HepG2 (cell line): ENCODE data around the gene KIF25. TPM values are rescaled to one million over a fixed set of nuclear protein-coding genes. Genes with fewer than 3 reads are reported as not detected.

Source experiments
- ATF1 ChIP-seq: IDR thresholded peaks from 2 replicates; pipeline ENCODE4 v1.6.1; 2016; ENCODE audit warnings: mild to moderate bottlenecking, control low read depth
- ATF7 ChIP-seq, 2 experiments: fragments of 450-650 bp in 1 of 2; sonication (generic) in 1 of 2; formaldehyde crosslinking in 1 of 2; IDR thresholded peaks; 2 replicates each; pipeline versions ENCODE4 v1.4.0 to v1.6.1; 2016 to 2020; ENCODE audit warnings: antibody characterized with exemption in 1 of 2, mild to moderate bottlenecking in 1 of 2, missing genetic modification reagents in 1 of 2
- EHMT2 ChIP-seq: fragments of 200-600 bp; sonication (generic); IDR thresholded peaks from 2 replicates; pipeline ENCODE4 v1.7.0; 2017; ENCODE audit warnings: antibody characterized with exemption, low read depth, low read length, borderline replicate concordance
- EP300 ChIP-seq, 3 experiments: sonication (generic) in 1 of 3; formaldehyde crosslinking in 1 of 3; IDR thresholded peaks; 2 replicates each; pipeline versions ENCODE4 v1.5.1 to v1.6.1; 2011 to 2020; ENCODE audit warnings: low read depth in 2 of 3, low read length in 2 of 3, borderline replicate concordance in 1 of 3, improper control_type of control experiment in 1 of 3, mild to moderate bottlenecking in 1 of 3, missing genetic modification reagents in 1 of 3, moderate library complexity in 1 of 3
- HOXD1 ChIP-seq: sonication (generic); formaldehyde crosslinking; IDR thresholded peaks from 2 replicates; pipeline ENCODE4 v1.5.0; 2020; ENCODE audit warnings: missing genetic modification reagents
- MEIS1 ChIP-seq: sonication (generic); formaldehyde crosslinking; IDR thresholded peaks from 2 replicates; pipeline ENCODE4 v1.9.0; 2021; ENCODE audit warnings: mild to moderate bottlenecking, missing genetic modification reagents, moderate library complexity, borderline replicate concordance
- NFKBIZ ChIP-seq: IDR thresholded peaks from 2 replicates; pipeline ENCODE4 v1.6.1; 2018; ENCODE audit warnings: missing genetic modification reagents, missing compliant biosample characterization
- RAD21 ChIP-seq: fragments of 450-650 bp; formaldehyde crosslinking; IDR thresholded peaks from 2 replicates; pipeline ENCODE4 v1.5.0; 2020; ENCODE audit warnings: mild to moderate bottlenecking
- RBFOX2 ChIP-seq: fragments of 200-400 bp; formaldehyde crosslinking; IDR thresholded peaks from 2 replicates; pipeline ENCODE4 v1.6.1; 2017; ENCODE audit warnings: low read depth, mild to moderate bottlenecking, low read length
- RFXAP ChIP-seq: sonication (generic); formaldehyde crosslinking; IDR thresholded peaks from 2 replicates; pipeline ENCODE4 v1.4.0; 2020; ENCODE audit warnings: missing genetic modification reagents, borderline replicate concordance
- ZFX ChIP-seq: sonication (generic); formaldehyde crosslinking; IDR thresholded peaks from 2 replicates; pipeline ENCODE4 v1.4.0; 2020; ENCODE audit warnings: mild to moderate bottlenecking, low read depth, missing genetic modification reagents, moderate library complexity
- ZNF224 ChIP-seq: sonication (generic); formaldehyde crosslinking; IDR thresholded peaks from 2 replicates; pipeline ENCODE4 v1.5.0; 2020; ENCODE audit warnings: mild to moderate bottlenecking, missing genetic modification reagents
- ZNF557 ChIP-seq: sonication (generic); formaldehyde crosslinking; IDR thresholded peaks from 2 replicates; pipeline ENCODE4 v1.4.0; 2020; ENCODE audit warnings: missing genetic modification reagents
- ZNF652 ChIP-seq: IDR thresholded peaks from 2 replicates; pipeline ENCODE4 v1.6.1; 2016; ENCODE audit warnings: low read depth, borderline replicate concordance
- ZNF670 ChIP-seq: sonication (generic); formaldehyde crosslinking; IDR thresholded peaks from 2 replicates; pipeline ENCODE4 v1.8.0; 2022; ENCODE audit warnings: mild to moderate bottlenecking, missing genetic modification reagents, borderline replicate concordance
- ZNF672 ChIP-seq: sonication (generic); formaldehyde crosslinking; IDR thresholded peaks from 2 replicates; pipeline ENCODE4 v1.8.1; 2022; ENCODE audit warnings: missing genetic modification reagents
- ZNF747 ChIP-seq: sonication (generic); formaldehyde crosslinking; IDR thresholded peaks from 2 replicates; pipeline ENCODE4 v1.8.1; 2023; ENCODE audit warnings: missing genetic modification reagents, mild to moderate bottlenecking, borderline replicate concordance
- ZNF75D ChIP-seq: sonication (generic); formaldehyde crosslinking; IDR thresholded peaks from 2 replicates; pipeline ENCODE4 v1.8.1; 2023; ENCODE audit warnings: missing genetic modification reagents, mild to moderate bottlenecking, borderline replicate concordance
- ZNF777 ChIP-seq: sonication (generic); formaldehyde crosslinking; IDR thresholded peaks from 2 replicates; pipeline ENCODE4 v1.4.0; 2020; ENCODE audit warnings: missing genetic modification reagents
- polyA plus RNA-seq, 8 experiments: library from polyadenylated mRNA; depleted of rRNA in 3 of 8; stranded (reverse) in 7 of 8; unstranded in 1 of 8; fragments of >200 nt; fragmentation: Illumina TruSeq in 4 of 8; extraction: Trizol in 4 of 8; gene quantifications; 2 replicates each; pipeline versions ENCODE4 v1.2.1 to v1.2.3, GENCODE V29; 2011 to 2016; ENCODE audit warnings: low read depth in 4 of 8, missing spikeins in 1 of 8, mixed read lengths in 1 of 8; ENCODE audit not compliant: insufficient read depth in 1 of 8
- total RNA-seq, 5 experiments: library from RNA; depleted of rRNA; stranded (reverse); fragments of >200 nt; fragmentation: Illumina TruSeq; extraction: Trizol; gene quantifications; 2 replicates each; pipeline ENCODE4 v1.2.3, GENCODE V29; 2016; ENCODE audit warnings: low read depth in 1 of 5
- TF ChIP-seq, protein P1 (sequence below): fragments of 450-650 bp; IDR thresholded peaks from 2 replicates; pipeline ENCODE4 v1.6.1; 2017; ENCODE audit warnings: mild to moderate bottlenecking
- TF ChIP-seq, protein P2 (sequence below): sonication (generic); formaldehyde crosslinking; conservative IDR thresholded peaks from 2 replicates; pipeline ENCODE4 v1.8.0; 2022; ENCODE audit warnings: mild to moderate bottlenecking, moderate library complexity, missing genetic modification reagents
- TF ChIP-seq, protein P3 (sequence below): IDR thresholded peaks from 2 replicates; pipeline ENCODE4 v1.6.1; 2016; ENCODE audit warnings: low read depth
- TF ChIP-seq, protein P4 (sequence below): sonication (generic); formaldehyde crosslinking; IDR thresholded peaks from 2 replicates; pipeline ENCODE4 v1.5.0; 2020; ENCODE audit warnings: missing genetic modification reagents, mild to moderate bottlenecking, borderline replicate concordance
- TF ChIP-seq, protein P5 (sequence below): sonication (generic); formaldehyde crosslinking; IDR thresholded peaks from 2 replicates; pipeline ENCODE4 v1.5.0; 2020; ENCODE audit warnings: missing genetic modification reagents

KIF25 gene
- total and polyA plus RNA-seq, 2 of the 13 experiments (the other 11 are each of a cell fraction or from before 2014, with no cell fraction given): not detected

DNA sequence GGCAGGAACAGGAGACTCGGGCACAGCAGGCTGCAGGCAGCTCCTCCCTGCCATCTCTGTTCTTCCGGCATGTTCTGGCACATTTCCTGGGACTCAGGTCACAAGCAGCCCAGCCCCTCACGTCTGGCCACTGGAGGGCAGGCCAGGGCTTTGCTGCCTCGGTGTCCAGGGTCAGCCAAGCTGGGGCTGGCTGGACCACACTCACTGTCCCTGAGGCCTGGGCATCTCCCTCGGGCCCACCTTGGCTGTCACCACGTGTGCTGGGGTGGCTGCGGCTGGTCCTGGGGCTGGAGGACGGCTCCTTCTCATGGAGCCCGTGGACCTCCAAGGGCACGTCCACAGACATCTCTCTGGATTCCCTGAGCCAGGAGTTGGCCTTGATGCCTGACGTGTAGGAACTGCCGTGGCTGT, 63.1 kb downstream of the KIF25 start (continued):
- TF ChIP-seq, protein P1, sequence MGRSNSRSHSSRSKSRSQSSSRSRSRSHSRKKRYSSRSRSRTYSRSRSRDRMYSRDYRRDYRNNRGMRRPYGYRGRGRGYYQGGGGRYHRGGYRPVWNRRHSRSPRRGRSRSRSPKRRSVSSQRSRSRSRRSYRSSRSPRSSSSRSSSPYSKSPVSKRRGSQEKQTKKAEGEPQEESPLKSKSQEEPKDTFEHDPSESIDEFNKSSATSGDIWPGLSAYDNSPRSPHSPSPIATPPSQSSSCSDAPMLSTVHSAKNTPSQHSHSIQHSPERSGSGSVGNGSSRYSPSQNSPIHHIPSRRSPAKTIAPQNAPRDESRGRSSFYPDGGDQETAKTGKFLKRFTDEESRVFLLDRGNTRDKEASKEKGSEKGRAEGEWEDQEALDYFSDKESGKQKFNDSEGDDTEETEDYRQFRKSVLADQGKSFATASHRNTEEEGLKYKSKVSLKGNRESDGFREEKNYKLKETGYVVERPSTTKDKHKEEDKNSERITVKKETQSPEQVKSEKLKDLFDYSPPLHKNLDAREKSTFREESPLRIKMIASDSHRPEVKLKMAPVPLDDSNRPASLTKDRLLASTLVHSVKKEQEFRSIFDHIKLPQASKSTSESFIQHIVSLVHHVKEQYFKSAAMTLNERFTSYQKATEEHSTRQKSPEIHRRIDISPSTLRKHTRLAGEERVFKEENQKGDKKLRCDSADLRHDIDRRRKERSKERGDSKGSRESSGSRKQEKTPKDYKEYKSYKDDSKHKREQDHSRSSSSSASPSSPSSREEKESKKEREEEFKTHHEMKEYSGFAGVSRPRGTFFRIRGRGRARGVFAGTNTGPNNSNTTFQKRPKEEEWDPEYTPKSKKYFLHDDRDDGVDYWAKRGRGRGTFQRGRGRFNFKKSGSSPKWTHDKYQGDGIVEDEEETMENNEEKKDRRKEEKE: no peak
- TF ChIP-seq RAD21 (CRISPR knock-in tag) (peak; percentile 95), HOXD1 (CRISPR knock-in tag) (no peak), ATF7 (IDR thresholded peaks at IDR 0.05) (no peak), ATF7 (CRISPR knock-in tag; IDR thresholded peaks at IDR 0.05) (no peak), NFKBIZ (no peak), ZNF777 (CRISPR knock-in tag) (no peak), ZNF670 (CRISPR knock-in tag) (no peak), MEIS1 (CRISPR knock-in tag) (0 out of 2 replicates have a peak, but pooled peaks have one; percentile 22), ZNF652 (no peak), EHMT2 (no peak), RFXAP (CRISPR knock-in tag) (no peak), ATF1 (no peak), ZNF557 (CRISPR knock-in tag) (0 out of 2 replicates have a peak, but pooled peaks have one; percentile 55), EP300 (IDR thresholded peaks at IDR 0.05; ENCODE audit: low read depth in 2 of 2, low read length in 2 of 2) (no peak; a peak in 1 of 4 replicates), EP300 (CRISPR knock-in tag; IDR thresholded peaks at IDR 0.05; ENCODE audit: borderline replicate concordance) (no peak), ZNF672 (CRISPR knock-in tag) (no peak), ZNF224 (CRISPR knock-in tag) (no peak; the same call in 1 of the 2 replicates), RBFOX2 (no peak), ZFX (CRISPR knock-in tag) (peak; percentile 12; the same call in 1 of the 2 replicates), ZNF75D (CRISPR knock-in tag) (no peak), ZNF747 (CRISPR knock-in tag) (no peak)
- TF ChIP-seq, protein P2, sequence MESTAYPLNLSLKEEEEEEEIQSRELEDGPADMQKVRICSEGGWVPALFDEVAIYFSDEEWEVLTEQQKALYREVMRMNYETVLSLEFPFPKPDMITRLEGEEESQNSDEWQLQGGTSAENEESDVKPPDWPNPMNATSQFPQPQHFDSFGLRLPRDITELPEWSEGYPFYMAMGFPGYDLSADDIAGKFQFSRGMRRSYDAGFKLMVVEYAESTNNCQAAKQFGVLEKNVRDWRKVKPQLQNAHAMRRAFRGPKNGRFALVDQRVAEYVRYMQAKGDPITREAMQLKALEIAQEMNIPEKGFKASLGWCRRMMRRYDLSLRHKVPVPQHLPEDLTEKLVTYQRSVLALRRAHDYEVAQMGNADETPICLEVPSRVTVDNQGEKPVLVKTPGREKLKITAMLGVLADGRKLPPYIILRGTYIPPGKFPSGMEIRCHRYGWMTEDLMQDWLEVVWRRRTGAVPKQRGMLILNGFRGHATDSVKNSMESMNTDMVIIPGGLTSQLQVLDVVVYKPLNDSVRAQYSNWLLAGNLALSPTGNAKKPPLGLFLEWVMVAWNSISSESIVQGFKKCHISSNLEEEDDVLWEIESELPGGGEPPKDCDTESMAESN (CRISPR knock-in tag): no peak
- TF ChIP-seq, protein P3, sequence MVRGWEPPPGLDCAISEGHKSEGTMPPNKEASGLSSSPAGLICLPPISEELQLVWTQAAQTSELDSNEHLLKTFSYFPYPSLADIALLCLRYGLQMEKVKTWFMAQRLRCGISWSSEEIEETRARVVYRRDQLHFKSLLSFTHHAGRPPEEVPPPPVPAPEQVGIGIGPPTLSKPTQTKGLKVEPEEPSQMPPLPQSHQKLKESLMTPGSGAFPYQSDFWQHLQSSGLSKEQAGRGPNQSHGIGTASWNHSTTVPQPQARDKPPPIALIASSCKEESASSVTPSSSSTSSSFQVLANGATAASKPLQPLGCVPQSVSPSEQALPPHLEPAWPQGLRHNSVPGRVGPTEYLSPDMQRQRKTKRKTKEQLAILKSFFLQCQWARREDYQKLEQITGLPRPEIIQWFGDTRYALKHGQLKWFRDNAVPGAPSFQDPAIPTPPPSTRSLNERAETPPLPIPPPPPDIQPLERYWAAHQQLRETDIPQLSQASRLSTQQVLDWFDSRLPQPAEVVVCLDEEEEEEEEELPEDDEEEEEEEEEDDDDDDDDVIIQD: no peak
- TF ChIP-seq, protein P4, sequence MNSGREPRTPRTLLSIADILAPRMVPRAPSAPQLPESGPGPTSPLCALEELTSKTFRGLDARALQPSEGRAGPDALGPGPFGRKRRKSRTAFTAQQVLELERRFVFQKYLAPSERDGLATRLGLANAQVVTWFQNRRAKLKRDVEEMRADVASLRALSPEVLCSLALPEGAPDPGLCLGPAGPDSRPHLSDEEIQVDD (CRISPR knock-in tag): no peak
- TF ChIP-seq, protein P5, sequence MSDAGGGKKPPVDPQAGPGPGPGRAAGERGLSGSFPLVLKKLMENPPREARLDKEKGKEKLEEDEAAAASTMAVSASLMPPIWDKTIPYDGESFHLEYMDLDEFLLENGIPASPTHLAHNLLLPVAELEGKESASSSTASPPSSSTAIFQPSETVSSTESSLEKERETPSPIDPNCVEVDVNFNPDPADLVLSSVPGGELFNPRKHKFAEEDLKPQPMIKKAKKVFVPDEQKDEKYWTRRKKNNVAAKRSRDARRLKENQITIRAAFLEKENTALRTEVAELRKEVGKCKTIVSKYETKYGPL (CRISPR knock-in tag): no peak
